MM.1S (cell line): ENCODE measurements around the gene RNF2.

Experiments
- DNase-seq: peaks from one replicate; pipeline ENCODE4 v3.0.0-alpha.2; 2015
- H2AFZ ChIP-seq: fragments of 300-600 bp; sonication (generic); 2 replicates; pipeline ENCODE4 v1.6.0; 2016; ENCODE audit warnings: antibody characterized with exemption, low read length
- H3F3A ChIP-seq: fragments of 300-600 bp; sonication (generic); 2 replicates; pipeline ENCODE4 v1.6.1; 2016; ENCODE audit warnings: mild to moderate bottlenecking, antibody characterized with exemption, low read length, moderate library complexity, mixed read lengths; ENCODE audit not compliant: insufficient read depth
- H3K27ac ChIP-seq: fragments of 300-600 bp; sonication (generic); 2 replicates; pipeline ENCODE4 v1.5.1; 2016; ENCODE audit warnings: mild to moderate bottlenecking, low read length
- H3K27me3 ChIP-seq: fragments of 300-600 bp; sonication (generic); replicated peaks from 2 replicates; pipeline ENCODE4 v1.6.0; 2016; ENCODE audit warnings: low read length; ENCODE audit not compliant: insufficient read depth
- H3K36me3 ChIP-seq: fragments of 300-600 bp; sonication (generic); replicated peaks from 2 replicates; pipeline ENCODE4 v1.6.1; 2016; ENCODE audit warnings: mild to moderate bottlenecking, low read length, mixed read lengths; ENCODE audit not compliant: insufficient read depth
- H3K4me1 ChIP-seq: fragments of 300-600 bp; sonication (generic); 2 replicates; pipeline ENCODE4 v1.6.1; 2016; ENCODE audit warnings: low read length, mixed read lengths
- H3K4me2 ChIP-seq: fragments of 300-600 bp; sonication (generic); 2 replicates; pipeline ENCODE4 v1.6.0; 2016; ENCODE audit warnings: low read depth, low read length
- H3K4me3 ChIP-seq: fragments of 300-600 bp; sonication (generic); 2 replicates; pipeline ENCODE4 v1.5.1; 2016; ENCODE audit warnings: low read length, mixed read lengths
- H3K79me2 ChIP-seq: fragments of 300-600 bp; sonication (generic); 2 replicates; pipeline ENCODE4 v1.6.1; 2016; ENCODE audit warnings: mixed run types, low read length, mixed read lengths
- H3K9ac ChIP-seq: fragments of 300-600 bp; sonication (generic); 2 replicates; pipeline ENCODE4 v1.6.1; 2016; ENCODE audit warnings: low read length, mixed read lengths
- H3K9me2 ChIP-seq: fragments of 300-600 bp; sonication (generic); replicated peaks from 2 replicates; pipeline ENCODE4 v1.6.1; 2016; ENCODE audit warnings: mild to moderate bottlenecking, low read length, mixed read lengths; ENCODE audit not compliant: insufficient read depth
- H3K9me3 ChIP-seq: fragments of 300-600 bp; sonication (generic); replicated peaks from 2 replicates; pipeline ENCODE4 v1.6.1; 2016; ENCODE audit warnings: mild to moderate bottlenecking, low read length, mixed read lengths; ENCODE audit not compliant: insufficient read depth
- H4K20me1 ChIP-seq: fragments of 300-600 bp; sonication (generic); 2 replicates; pipeline ENCODE4 v1.6.1; 2016; ENCODE audit warnings: mild to moderate bottlenecking, low read length, moderate library complexity, mixed read lengths; ENCODE audit not compliant: insufficient read depth
- EZH2 ChIP-seq: fragments of 300-600 bp; sonication (generic); optimal IDR thresholded peaks from 2 replicates; pipeline ENCODE3; 2017; ENCODE audit warnings: low read depth, mild to moderate bottlenecking, antibody characterized with exemption, low read length, mixed read lengths
- EZH2phosphoT487 ChIP-seq: fragments of 300-600 bp; sonication (generic); IDR thresholded peaks from 2 replicates; pipeline ENCODE4 v1.6.1; 2018; ENCODE audit warnings: antibody characterized with exemption, low read length
- TF ChIP-seq, protein P1 (sequence below): fragments of 300-600 bp; sonication (generic); IDR thresholded peaks from 2 replicates; pipeline ENCODE4 v1.5.1; 2016; ENCODE audit warnings: antibody characterized with exemption, low read length, mixed read lengths

The RNF2 gene

DNA sequence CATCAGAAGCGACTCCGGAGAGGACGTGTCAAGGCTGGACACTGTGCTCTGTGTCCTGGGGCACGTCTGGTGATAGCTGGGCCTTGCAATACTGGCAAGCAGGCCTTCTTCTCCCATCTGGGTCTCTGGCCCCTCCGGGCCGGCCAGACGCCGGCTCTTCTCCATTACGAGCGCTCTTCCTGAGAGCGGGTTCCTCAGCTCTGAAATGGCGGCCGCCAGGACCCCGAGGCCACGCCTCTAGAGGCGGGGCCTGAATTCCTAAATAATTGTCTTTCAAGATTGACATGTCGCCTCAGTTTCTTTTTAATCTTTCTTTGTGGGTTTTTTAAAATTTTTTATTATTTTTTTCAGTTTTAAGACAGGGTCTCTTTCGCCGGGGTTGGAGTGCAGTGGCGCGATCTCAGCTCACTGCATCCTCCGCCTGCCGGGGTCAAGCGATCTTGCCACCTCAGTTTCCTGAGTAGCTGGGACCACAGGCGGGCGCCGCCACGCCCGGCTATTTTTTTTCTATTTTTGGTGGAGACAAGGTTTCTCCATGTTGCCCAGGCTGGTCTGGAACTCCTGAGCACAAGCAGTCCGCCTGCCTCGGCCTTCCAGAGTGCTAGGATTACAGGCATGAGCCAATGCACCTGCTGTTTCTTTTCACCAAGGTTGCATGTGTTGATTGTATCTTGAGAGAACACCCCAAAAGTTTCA, 9.2 kb downstream of the RNF2 start:
- DNase-seq, result no peak
- TF ChIP-seq, protein P1, sequence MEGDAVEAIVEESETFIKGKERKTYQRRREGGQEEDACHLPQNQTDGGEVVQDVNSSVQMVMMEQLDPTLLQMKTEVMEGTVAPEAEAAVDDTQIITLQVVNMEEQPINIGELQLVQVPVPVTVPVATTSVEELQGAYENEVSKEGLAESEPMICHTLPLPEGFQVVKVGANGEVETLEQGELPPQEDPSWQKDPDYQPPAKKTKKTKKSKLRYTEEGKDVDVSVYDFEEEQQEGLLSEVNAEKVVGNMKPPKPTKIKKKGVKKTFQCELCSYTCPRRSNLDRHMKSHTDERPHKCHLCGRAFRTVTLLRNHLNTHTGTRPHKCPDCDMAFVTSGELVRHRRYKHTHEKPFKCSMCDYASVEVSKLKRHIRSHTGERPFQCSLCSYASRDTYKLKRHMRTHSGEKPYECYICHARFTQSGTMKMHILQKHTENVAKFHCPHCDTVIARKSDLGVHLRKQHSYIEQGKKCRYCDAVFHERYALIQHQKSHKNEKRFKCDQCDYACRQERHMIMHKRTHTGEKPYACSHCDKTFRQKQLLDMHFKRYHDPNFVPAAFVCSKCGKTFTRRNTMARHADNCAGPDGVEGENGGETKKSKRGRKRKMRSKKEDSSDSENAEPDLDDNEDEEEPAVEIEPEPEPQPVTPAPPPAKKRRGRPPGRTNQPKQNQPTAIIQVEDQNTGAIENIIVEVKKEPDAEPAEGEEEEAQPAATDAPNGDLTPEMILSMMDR, result no peak
- no peak for TF ChIP-seq EZH2
- no peak overlapping the region for H3K4me2 ChIP-seq
- H4K20me1 ChIP-seq, result no peaks in the 10 kb centered on the region
- no peak overlapping the region for H2AFZ ChIP-seq
- no peak overlapping the region for H3K27ac ChIP-seq
- no peak overlapping the region for H3K4me3 ChIP-seq
- H3K79me2 ChIP-seq, result peaks cover 22% of the 10 kb centered on the region
- no peaks in the 10 kb centered on the region for H3K9me3 ChIP-seq
- no peaks in the 10 kb centered on the region for H3K36me3 ChIP-seq
- H3K9ac ChIP-seq, result no peak overlapping the region
- H3F3A ChIP-seq, result no peaks in the 10 kb centered on the region
- H3K4me1 ChIP-seq, result no peaks in the 10 kb centered on the region
- H3K27me3 ChIP-seq, result no peaks in the 10 kb centered on the region
- H3K9me2 ChIP-seq, result no peaks in the 10 kb centered on the region

DNA sequence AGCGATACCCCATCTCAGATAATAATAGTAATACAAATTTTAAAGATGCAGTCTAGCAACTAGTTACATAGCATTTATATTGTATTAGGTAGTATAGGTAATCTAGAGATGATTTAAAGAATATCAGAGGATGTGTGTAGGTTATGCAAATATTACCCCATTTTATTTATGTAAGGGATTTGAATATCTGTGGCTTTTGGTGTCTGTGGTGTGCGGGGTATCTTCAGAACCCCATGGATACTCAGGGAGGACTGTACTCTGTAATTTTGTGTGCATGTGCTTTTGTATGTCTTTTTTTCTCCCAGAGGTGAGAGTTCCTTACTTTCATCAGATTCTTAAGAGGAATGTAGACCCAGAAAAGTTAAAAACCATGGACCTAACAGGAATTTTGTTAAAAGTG, 12.8 kb downstream of the RNF2 start:
- no peak overlapping the region for H3K9ac ChIP-seq
- TF ChIP-seq, protein P1, result no peak
- TF ChIP-seq EZH2 (no peak), EZH2phosphoT487 (no peak)
- H4K20me1 ChIP-seq, result no peaks in the 10 kb centered on the region
- no peaks in the 10 kb centered on the region for H3K4me1 ChIP-seq
- H3K36me3 ChIP-seq, result no peaks in the 10 kb centered on the region
- no peak overlapping the region for H3K4me2 ChIP-seq
- no peaks in the 10 kb centered on the region for H3K27me3 ChIP-seq
- no peaks in the 10 kb centered on the region for H3F3A ChIP-seq
- H3K4me3 ChIP-seq, result no peak overlapping the region
- no peak overlapping the region for H3K27ac ChIP-seq
- no peak for DNase-seq
- H3K79me2 ChIP-seq, result peaks cover 5% of the 10 kb centered on the region; the same call in 1 of the 2 replicates
- no peaks in the 10 kb centered on the region for H3K9me3 ChIP-seq
- H3K9me2 ChIP-seq, result no peaks in the 10 kb centered on the region
- no peak overlapping the region for H2AFZ ChIP-seq

DNA sequence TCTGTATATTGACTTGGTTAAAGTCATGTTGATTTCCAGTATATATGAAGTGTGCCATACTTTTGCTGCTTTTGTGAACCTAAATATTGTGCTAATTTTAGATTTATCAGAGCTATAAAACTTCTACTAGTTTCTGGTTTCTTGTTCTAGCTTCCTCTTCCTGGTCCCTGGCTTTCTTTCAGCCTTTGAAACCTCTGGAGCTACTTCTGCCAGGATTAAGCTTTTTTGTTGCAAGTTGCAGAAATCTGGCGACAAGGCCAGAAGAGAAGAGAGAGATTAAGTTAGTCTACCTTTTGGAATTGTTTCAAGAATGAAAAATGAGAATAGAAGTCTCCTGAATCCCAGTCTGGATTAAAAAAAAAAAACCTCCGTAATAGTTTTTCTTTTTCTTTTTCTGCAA, 13.5 kb downstream of the RNF2 start:
- no peak overlapping the region for H2AFZ ChIP-seq
- peaks cover 5% of the 10 kb centered on the region; the same call in 1 of the 2 replicates for H3K79me2 ChIP-seq
- no peaks in the 10 kb centered on the region for H3K9me3 ChIP-seq
- H3K4me2 ChIP-seq, result no peak overlapping the region
- no peaks in the 10 kb centered on the region for H3K4me1 ChIP-seq
- H3K9me2 ChIP-seq, result no peaks in the 10 kb centered on the region
- no peak for TF ChIP-seq EZH2
- TF ChIP-seq EZH2phosphoT487, result no peak
- TF ChIP-seq, protein P1, result no peak
- no peak for DNase-seq
- no peaks in the 10 kb centered on the region for H3F3A ChIP-seq
- H3K9ac ChIP-seq, result no peak overlapping the region
- H3K4me3 ChIP-seq, result no peak overlapping the region
- no peaks in the 10 kb centered on the region for H4K20me1 ChIP-seq
- no peaks in the 10 kb centered on the region for H3K36me3 ChIP-seq
- no peak overlapping the region for H3K27ac ChIP-seq
- H3K27me3 ChIP-seq, result no peaks in the 10 kb centered on the region
